ENCODE measurements around the gene STK32B. TPM values are rescaled to one million over a fixed set of nuclear protein-coding genes. Genes with fewer than 3 reads are reported as not detected.

The STK32B gene
- total and polyA plus RNA-seq, 9 of the 15 experiments (the other 6 are each of a cell fraction or from before 2014, with no cell fraction given): 0.03 to 0.20 (median 0.07) TPM; not detected in 2

DNA sequence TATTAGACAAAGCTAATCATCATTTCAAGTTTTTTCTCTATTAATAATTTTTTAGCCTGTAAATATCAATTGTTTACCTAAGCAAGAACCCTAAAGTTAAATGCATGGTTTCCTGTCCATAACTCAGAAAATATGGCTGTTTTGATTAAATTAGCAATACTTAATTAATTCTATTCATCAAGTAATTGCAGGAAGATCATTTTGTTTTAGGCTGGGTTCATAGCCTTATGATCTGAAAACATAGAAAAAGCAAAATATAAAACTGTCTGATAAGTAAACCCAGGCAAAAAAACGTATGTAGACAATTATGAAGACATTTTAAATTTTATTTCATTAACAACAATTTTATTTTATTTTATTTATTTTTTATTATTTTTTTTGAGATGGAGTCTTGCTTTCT is 438.0 kb downstream of the STK32B start:
- Histone ChIP-seq H3K79me2 (ENCODE audit: control insufficient read depth, insufficient read depth, low read length) (no peaks in the 10 kb centered on the region), H2AFZ (ENCODE audit: low read depth, low read length) (no peak overlapping the region), H4K20me1 (replicated peaks; ENCODE audit: control insufficient read depth, insufficient read depth, low read length) (no peaks in the 10 kb centered on the region), H3K36me3 (ENCODE audit: control insufficient read depth, insufficient read depth, low read length) (no peaks in the 10 kb centered on the region), H3K4me1 (replicated peaks in 1 of 2; ENCODE audit: control insufficient read depth in 2 of 2, insufficient read depth in 2 of 2, low read length in 2 of 2) (no peaks in the 10 kb centered on the region), H3K4me2 (ENCODE audit: insufficient read depth, low read length) (no peak overlapping the region), H3K9ac (ENCODE audit: insufficient read depth in 1 of 2, low read depth in 2 of 2, low read length in 2 of 2) (no peak overlapping the region), H3K9me3 (replicated peaks; ENCODE audit: control insufficient read depth, insufficient read depth, low read depth, low read length) (no peaks in the 10 kb centered on the region), H3K4me3 (no peak overlapping the region), H3K27ac (ENCODE audit: extremely low read depth, low read depth, low read length) (no peak overlapping the region), H3K9me1 (ENCODE audit: control insufficient read depth, insufficient read depth, low read length) (no peaks in the 10 kb centered on the region), H3K27me3 (ENCODE audit: control insufficient read depth in 2 of 2, insufficient read depth in 2 of 2, low read length in 2 of 2) (no peaks in the 10 kb centered on the region)
- in situ Hi-C loops (cut with MboI) (no loop called here), intact Hi-C loops (cut with micrococcal nuclease) (no loop called here)
- POLR2A ChIA-PET: no interaction called here
- TF ChIP-seq NCOR1 (IDR thresholded peaks at IDR 0.05) (no peak), STAG1 (CRISPR knock-in tag; IDR thresholded peaks at IDR 0.05; ENCODE audit: borderline replicate concordance) (no peak), ZNF23 (CRISPR knock-in tag; IDR thresholded peaks at IDR 0.05) (no peak), ATF7 (IDR thresholded peaks at IDR 0.05) (no peak), RBM15 (IDR thresholded peaks at IDR 0.05; ENCODE audit: insufficient read depth, low read length) (no peak), ZNF263 (CRISPR knock-in tag; IDR thresholded peaks at IDR 0.05; ENCODE audit: borderline replicate concordance) (no peak), ZBTB34 (CRISPR knock-in tag; IDR thresholded peaks at IDR 0.05) (no peak), HNRNPH1 (optimal IDR thresholded peaks at IDR 0.05; ENCODE audit: low read depth, low read length) (no peak), PTBP1 (IDR thresholded peaks at IDR 0.05; ENCODE audit: low read depth, low read length) (no peak), ARID2 (IDR thresholded peaks at IDR 0.05) (no peak)
- TF ChIP-seq, protein P1, sequence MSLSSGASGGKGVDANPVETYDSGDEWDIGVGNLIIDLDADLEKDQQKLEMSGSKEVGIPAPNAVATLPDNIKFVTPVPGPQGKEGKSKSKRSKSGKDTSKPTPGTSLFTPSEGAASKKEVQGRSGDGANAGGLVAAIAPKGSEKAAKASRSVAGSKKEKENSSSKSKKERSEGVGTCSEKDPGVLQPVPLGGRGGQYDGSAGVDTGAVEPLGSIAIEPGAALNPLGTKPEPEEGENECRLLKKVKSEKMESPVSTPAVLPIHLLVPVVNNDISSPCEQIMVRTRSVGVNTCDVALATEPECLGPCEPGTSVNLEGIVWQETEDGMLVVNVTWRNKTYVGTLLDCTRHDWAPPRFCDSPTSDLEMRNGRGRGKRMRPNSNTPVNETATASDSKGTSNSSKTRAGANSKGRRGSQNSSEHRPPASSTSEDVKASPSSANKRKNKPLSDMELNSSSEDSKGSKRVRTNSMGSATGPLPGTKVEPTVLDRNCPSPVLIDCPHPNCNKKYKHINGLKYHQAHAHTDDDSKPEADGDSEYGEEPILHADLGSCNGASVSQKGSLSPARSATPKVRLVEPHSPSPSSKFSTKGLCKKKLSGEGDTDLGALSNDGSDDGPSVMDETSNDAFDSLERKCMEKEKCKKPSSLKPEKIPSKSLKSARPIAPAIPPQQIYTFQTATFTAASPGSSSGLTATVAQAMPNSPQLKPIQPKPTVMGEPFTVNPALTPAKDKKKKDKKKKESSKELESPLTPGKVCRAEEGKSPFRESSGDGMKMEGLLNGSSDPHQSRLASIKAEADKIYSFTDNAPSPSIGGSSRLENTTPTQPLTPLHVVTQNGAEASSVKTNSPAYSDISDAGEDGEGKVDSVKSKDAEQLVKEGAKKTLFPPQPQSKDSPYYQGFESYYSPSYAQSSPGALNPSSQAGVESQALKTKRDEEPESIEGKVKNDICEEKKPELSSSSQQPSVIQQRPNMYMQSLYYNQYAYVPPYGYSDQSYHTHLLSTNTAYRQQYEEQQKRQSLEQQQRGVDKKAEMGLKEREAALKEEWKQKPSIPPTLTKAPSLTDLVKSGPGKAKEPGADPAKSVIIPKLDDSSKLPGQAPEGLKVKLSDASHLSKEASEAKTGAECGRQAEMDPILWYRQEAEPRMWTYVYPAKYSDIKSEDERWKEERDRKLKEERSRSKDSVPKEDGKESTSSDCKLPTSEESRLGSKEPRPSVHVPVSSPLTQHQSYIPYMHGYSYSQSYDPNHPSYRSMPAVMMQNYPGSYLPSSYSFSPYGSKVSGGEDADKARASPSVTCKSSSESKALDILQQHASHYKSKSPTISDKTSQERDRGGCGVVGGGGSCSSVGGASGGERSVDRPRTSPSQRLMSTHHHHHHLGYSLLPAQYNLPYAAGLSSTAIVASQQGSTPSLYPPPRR (CRISPR knock-in tag; IDR thresholded peaks at IDR 0.05; ENCODE audit: borderline replicate concordance): no peak
- TF ChIP-seq, protein P2, sequence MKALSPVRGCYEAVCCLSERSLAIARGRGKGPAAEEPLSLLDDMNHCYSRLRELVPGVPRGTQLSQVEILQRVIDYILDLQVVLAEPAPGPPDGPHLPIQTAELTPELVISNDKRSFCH (CRISPR knock-in tag; IDR thresholded peaks at IDR 0.05): no peak
- TF ChIP-seq, protein P2 (tag; IDR thresholded peaks at IDR 0.05): no peak
- TF ChIP-seq, protein P3, sequence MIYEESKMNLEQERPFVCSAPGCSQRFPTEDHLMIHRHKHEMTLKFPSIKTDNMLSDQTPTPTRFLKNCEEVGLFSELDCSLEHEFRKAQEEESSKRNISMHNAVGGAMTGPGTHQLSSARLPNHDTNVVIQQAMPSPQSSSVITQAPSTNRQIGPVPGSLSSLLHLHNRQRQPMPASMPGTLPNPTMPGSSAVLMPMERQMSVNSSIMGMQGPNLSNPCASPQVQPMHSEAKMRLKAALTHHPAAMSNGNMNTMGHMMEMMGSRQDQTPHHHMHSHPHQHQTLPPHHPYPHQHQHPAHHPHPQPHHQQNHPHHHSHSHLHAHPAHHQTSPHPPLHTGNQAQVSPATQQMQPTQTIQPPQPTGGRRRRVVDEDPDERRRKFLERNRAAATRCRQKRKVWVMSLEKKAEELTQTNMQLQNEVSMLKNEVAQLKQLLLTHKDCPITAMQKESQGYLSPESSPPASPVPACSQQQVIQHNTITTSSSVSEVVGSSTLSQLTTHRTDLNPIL (CRISPR knock-in tag; IDR thresholded peaks at IDR 0.05): no peak
- TF ChIP-seq, protein P4, sequence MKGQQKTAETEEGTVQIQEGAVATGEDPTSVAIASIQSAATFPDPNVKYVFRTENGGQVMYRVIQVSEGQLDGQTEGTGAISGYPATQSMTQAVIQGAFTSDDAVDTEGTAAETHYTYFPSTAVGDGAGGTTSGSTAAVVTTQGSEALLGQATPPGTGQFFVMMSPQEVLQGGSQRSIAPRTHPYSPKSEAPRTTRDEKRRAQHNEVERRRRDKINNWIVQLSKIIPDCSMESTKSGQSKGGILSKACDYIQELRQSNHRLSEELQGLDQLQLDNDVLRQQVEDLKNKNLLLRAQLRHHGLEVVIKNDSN (CRISPR knock-in tag; IDR thresholded peaks at IDR 0.05): no peak
- CTCF ChIA-PET (ENCODE audit: low intra/inter-chr PET ratio): no interaction called here
- whole genome bisulfite sequencing (ENCODE audit: insufficient coverage, low coverage, missing lambda C conversion rate): 0% methylated on average over 1 of the region's 1 CpG
- BruUV-seq (replicated peaks): no TSS peak
- no peak for DNase-seq (ENCODE audit: extremely low read depth in 1 of 4, low spot score in 3 of 4)
- no peak for ATAC-seq
- no peak for FAIRE-seq
